Tibial nerve (tissue), 4 donors: ENCODE measurements around the gene ING5.

Source experiments
- CTCF ChIP-seq, 5 experiments: fragments of 200-600 bp in 3 of 5; fragments of 450-650 bp in 2 of 5; sonication (generic) in 3 of 5; IDR thresholded peaks; one replicate each; pipeline ENCODE4 v1.5.1; 2016 to 2019; ENCODE audit warnings: antibody characterized with exemption in 5 of 5, mild to moderate bottlenecking in 3 of 5, moderate library complexity in 2 of 5
- EP300 ChIP-seq, 2 donors: sonication (generic); formaldehyde crosslinking; IDR thresholded peaks; one replicate each; pipeline ENCODE4 v1.6.1; 2017; ENCODE audit warnings: antibody characterized with exemption in 2 of 2, mild to moderate bottlenecking in 1 of 2
- POLR2A ChIP-seq, 2 donors: fragments of 450-650 bp; IDR thresholded peaks; one replicate each; pipeline ENCODE4 v1.6.1; 2017; ENCODE audit warnings: antibody characterized with exemption in 2 of 2, mild to moderate bottlenecking in 2 of 2, moderate library complexity in 2 of 2

GRCh38 chr2:241738040-241738686 is 36.3 kb downstream of the ING5 start:
- TF ChIP-seq CTCF (IDR thresholded peaks at IDR 0.05) (no peak), POLR2A (IDR thresholded peaks at IDR 0.05) (no peak), EP300 (IDR thresholded peaks at IDR 0.05) (no peak)
